Hepatocyte (in vitro differentiated cells): ENCODE results near the gene OR51L1. TPM values are rescaled to one million over a fixed set of nuclear protein-coding genes. Genes with fewer than 3 reads are reported as not detected.

Experiments
- DNase-seq: peaks from one replicate; pipeline ENCODE4 v3.0.0-alpha.2; 2016; ENCODE audit warnings: low spot score
- H2AFZ ChIP-seq: fragments of 200-600 bp; sonication (generic); 2 replicates; pipeline ENCODE4 v1.6.0; 2016; ENCODE audit warnings: antibody characterized with exemption, mild to moderate bottlenecking
- H3K27ac ChIP-seq: fragments of 200-600 bp; sonication (generic); 2 replicates; pipeline ENCODE4 v1.5.1; 2016; ENCODE audit warnings: mild to moderate bottlenecking
- H3K27me3 ChIP-seq: fragments of 200-600 bp; sonication (generic); 2 replicates; pipeline ENCODE4 v1.6.1; 2016
- H3K36me3 ChIP-seq: fragments of 200-600 bp; sonication (generic); replicated peaks from 2 replicates; pipeline ENCODE4 v1.5.1; 2016; ENCODE audit warnings: low read depth; ENCODE audit not compliant: insufficient read depth
- H3K4me1 ChIP-seq: fragments of 200-600 bp; sonication (generic); 2 replicates; pipeline ENCODE4 v1.5.1; 2016; ENCODE audit warnings: mild to moderate bottlenecking, moderate library complexity; ENCODE audit not compliant: insufficient read depth
- H3K4me2 ChIP-seq: fragments of 200-600 bp; sonication (generic); 2 replicates; pipeline ENCODE4 v1.6.0; 2016
- H3K4me3 ChIP-seq: fragments of 200-600 bp; sonication (generic); 2 replicates; pipeline ENCODE4 v1.5.1; 2016; ENCODE audit warnings: mild to moderate bottlenecking
- H3K79me2 ChIP-seq: fragments of 200-600 bp; sonication (generic); 2 replicates; pipeline ENCODE4 v1.6.0; 2017; ENCODE audit warnings: mild to moderate bottlenecking
- H3K9me2 ChIP-seq: fragments of 200-600 bp; sonication (generic); replicated peaks from 2 replicates; pipeline ENCODE4 v1.6.0; 2017; ENCODE audit warnings: mild to moderate bottlenecking; ENCODE audit not compliant: insufficient read depth
- H3K9me3 ChIP-seq: fragments of 200-600 bp; sonication (generic); 2 replicates; pipeline ENCODE4 v1.5.1; 2016; ENCODE audit warnings: low read depth, mild to moderate bottlenecking
- H4K20me1 ChIP-seq: fragments of 200-600 bp; sonication (generic); 2 replicates; pipeline ENCODE4 v1.6.0; 2016; ENCODE audit warnings: mild to moderate bottlenecking; ENCODE audit not compliant: insufficient read depth, poor library complexity, severe bottlenecking
- EZH2 ChIP-seq: fragments of 200-600 bp; sonication (generic); IDR thresholded peaks from 2 replicates; pipeline ENCODE4 v1.6.1; 2016; ENCODE audit warnings: antibody characterized with exemption, mild to moderate bottlenecking, borderline replicate concordance
- EZH2phosphoT487 ChIP-seq: fragments of 200-600 bp; sonication (generic); IDR thresholded peaks from one replicate; pipeline ENCODE4 v1.6.1; 2018; ENCODE audit warnings: antibody characterized with exemption, mild to moderate bottlenecking, low read depth, moderate library complexity; ENCODE audit not compliant: unreplicated experiment, severe bottlenecking
- WGBS: methylation state at CpG from one replicate; pipeline ENCODE4 v1.1.6; 2016; ENCODE audit warnings: low lambda C conversion rate; ENCODE audit errors: missing lambda C conversion rate; 5-methylcytosine and 5-hydroxymethylcytosine counted together
- polyA plus RNA-seq: library from polyadenylated mRNA; unstranded; fragments of >200 nt; fragmentation: Nextera tagmentation; extraction: Ambion mirVana; gene quantifications from 2 replicates; pipeline ENCODE4 v1.2.1, GENCODE V29; 2016
- total RNA-seq: library from RNA; depleted of rRNA; stranded (reverse); fragments of >200 nt; gene quantifications from 2 replicates; pipeline ENCODE4 v1.2.3, GENCODE V29; 2014
- TF ChIP-seq, protein P1 (sequence below): fragments of 200-600 bp; sonication (generic); IDR thresholded peaks from 2 replicates; pipeline ENCODE4 v1.5.1; 2016; ENCODE audit warnings: antibody characterized with exemption, mild to moderate bottlenecking; ENCODE audit not compliant: poor library complexity

OR51L1 gene
- total and polyA plus RNA-seq, 2 experiments from 2014 or later: not detected

DNA sequence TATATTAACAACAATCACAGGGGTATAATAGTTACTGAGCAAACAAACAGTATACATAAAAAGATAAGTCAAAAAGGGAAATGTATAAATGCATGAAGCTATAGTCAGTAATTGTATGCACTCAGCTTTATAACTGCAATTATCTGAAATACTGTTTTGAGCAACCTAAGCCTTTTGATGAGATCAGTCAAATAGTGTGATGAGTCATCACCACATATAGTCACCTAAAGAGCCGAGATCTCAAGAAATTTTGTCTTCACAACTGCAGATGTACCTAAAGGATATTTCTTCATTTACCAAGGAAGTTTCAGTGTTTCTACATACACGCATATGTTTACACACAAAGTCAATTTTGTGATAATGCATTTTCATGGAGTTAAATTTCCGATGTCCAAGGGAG lies 33.8 kb upstream of the OR51L1 start:
- H3K4me2 ChIP-seq: no peak overlapping the region
- H3K27me3 ChIP-seq: no peaks in the 10 kb centered on the region
- no peak for DNase-seq
- no peaks in the 10 kb centered on the region for H3K4me1 ChIP-seq
- no peaks in the 10 kb centered on the region for H3K9me3 ChIP-seq
- H3K4me3 ChIP-seq: no peak overlapping the region
- 79% methylated on average over 3 of the region's 3 CpGs for WGBS
- H4K20me1 ChIP-seq: no peaks in the 10 kb centered on the region
- no peaks in the 10 kb centered on the region for H3K36me3 ChIP-seq
- no peaks in the 10 kb centered on the region for H3K79me2 ChIP-seq
- no peaks in the 10 kb centered on the region for H3K9me2 ChIP-seq
- H2AFZ ChIP-seq: no peak overlapping the region
- TF ChIP-seq, protein P1, sequence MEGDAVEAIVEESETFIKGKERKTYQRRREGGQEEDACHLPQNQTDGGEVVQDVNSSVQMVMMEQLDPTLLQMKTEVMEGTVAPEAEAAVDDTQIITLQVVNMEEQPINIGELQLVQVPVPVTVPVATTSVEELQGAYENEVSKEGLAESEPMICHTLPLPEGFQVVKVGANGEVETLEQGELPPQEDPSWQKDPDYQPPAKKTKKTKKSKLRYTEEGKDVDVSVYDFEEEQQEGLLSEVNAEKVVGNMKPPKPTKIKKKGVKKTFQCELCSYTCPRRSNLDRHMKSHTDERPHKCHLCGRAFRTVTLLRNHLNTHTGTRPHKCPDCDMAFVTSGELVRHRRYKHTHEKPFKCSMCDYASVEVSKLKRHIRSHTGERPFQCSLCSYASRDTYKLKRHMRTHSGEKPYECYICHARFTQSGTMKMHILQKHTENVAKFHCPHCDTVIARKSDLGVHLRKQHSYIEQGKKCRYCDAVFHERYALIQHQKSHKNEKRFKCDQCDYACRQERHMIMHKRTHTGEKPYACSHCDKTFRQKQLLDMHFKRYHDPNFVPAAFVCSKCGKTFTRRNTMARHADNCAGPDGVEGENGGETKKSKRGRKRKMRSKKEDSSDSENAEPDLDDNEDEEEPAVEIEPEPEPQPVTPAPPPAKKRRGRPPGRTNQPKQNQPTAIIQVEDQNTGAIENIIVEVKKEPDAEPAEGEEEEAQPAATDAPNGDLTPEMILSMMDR: no peak
- TF ChIP-seq EZH2: no peak
- TF ChIP-seq EZH2phosphoT487: no peak
- no peak overlapping the region for H3K27ac ChIP-seq

DNA sequence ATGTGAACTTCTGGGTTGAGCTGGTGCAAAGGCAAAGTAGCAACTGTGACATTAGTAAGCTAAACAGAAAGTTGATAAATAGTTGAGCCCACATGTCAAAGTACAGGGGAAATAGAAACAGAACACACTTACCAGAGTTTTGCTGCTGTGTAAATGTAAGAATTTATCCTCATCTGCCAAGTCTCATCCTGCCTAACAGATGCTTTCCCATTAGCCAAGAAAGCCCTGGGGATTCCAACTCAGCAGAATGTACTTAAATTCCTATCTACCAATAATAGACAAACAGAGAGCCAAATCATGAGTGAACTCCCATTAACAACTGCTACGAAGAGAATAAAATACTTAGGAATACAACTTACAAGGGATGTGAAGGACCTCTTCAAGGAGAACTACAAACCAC lies 31.8 kb upstream of the OR51L1 start:
- Histone ChIP-seq H4K20me1 (no peaks in the 10 kb centered on the region), H3K4me1 (no peaks in the 10 kb centered on the region), H3K9me3 (no peaks in the 10 kb centered on the region), H2AFZ (no peak overlapping the region), H3K27me3 (no peaks in the 10 kb centered on the region), H3K79me2 (no peaks in the 10 kb centered on the region), H3K27ac (no peak overlapping the region), H3K4me2 (no peak overlapping the region), H3K36me3 (no peaks in the 10 kb centered on the region), H3K9me2 (no peaks in the 10 kb centered on the region), H3K4me3 (no peak overlapping the region)
- WGBS: 71% methylated on average over 1 of the region's 1 CpG
- DNase-seq: no peak
- TF ChIP-seq EZH2phosphoT487: no peak
- TF ChIP-seq EZH2: no peak
- TF ChIP-seq, protein P1: no peak

GRCh38 chr11:4975436-4975835 lies 19.2 kb upstream of the OR51L1 start:
- DNase-seq: no peak
- Histone ChIP-seq H3K79me2 (no peaks in the 10 kb centered on the region), H3K9me2 (no peaks in the 10 kb centered on the region), H3K4me2 (no peak overlapping the region), H2AFZ (no peak overlapping the region), H3K4me3 (no peak overlapping the region), H3K27ac (no peak overlapping the region), H4K20me1 (no peaks in the 10 kb centered on the region), H3K36me3 (no peaks in the 10 kb centered on the region), H3K4me1 (no peaks in the 10 kb centered on the region), H3K9me3 (no peaks in the 10 kb centered on the region), H3K27me3 (no peaks in the 10 kb centered on the region)
- no peak for TF ChIP-seq EZH2
- TF ChIP-seq, protein P1: no peak
- TF ChIP-seq EZH2phosphoT487: no peak
- 83% methylated on average over 5 of the region's 5 CpGs for WGBS

GRCh38 chr11:4979036-4979435 lies 15.6 kb upstream of the OR51L1 start:
- H3K79me2 ChIP-seq: no peaks in the 10 kb centered on the region
- no peaks in the 10 kb centered on the region for H4K20me1 ChIP-seq
- no peaks in the 10 kb centered on the region for H3K4me1 ChIP-seq
- H3K9me3 ChIP-seq: no peaks in the 10 kb centered on the region
- no peak overlapping the region for H3K4me2 ChIP-seq
- no peaks in the 10 kb centered on the region for H3K27me3 ChIP-seq
- no peaks in the 10 kb centered on the region for H3K9me2 ChIP-seq
- H3K36me3 ChIP-seq: no peaks in the 10 kb centered on the region
- H3K4me3 ChIP-seq: no peak overlapping the region
- H2AFZ ChIP-seq: no peak overlapping the region
- WGBS: 80% methylated on average over 3 of the region's 3 CpGs
- no peak for DNase-seq
- TF ChIP-seq, protein P1: no peak
- TF ChIP-seq EZH2phosphoT487 (no peak), EZH2 (no peak)
- H3K27ac ChIP-seq: no peak overlapping the region
